ENCODE data around the gene MACROD2.

DNA sequence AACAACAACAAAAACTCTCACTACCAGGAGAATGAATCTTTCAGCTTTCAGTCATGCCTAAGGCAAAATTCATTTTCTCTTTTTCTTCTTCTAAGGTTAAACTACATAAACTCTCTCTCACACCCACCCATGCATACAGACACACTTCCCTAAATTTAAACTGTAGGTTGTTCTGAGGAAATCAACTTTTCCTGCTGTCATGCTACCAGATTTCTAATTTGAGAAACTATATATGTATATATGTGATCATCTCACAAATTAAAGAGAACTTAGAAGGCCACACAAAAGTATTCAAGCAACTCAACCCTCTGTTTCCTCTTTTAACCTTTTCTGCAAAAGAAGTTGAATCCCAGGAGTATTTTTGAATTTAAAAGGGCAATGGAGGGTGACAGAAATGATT, 2045.4 kb downstream of the MACROD2 start:
- TF ChIP-seq POLR2AphosphoS5 (IDR thresholded peaks at IDR 0.05; ENCODE audit: low read depth, low read length) = no peak
- no peak for TF ChIP-seq SIN3A (IDR thresholded peaks at IDR 0.05; ENCODE audit: borderline replicate concordance, insufficient read depth, low read length)
- TF ChIP-seq, protein P1, sequence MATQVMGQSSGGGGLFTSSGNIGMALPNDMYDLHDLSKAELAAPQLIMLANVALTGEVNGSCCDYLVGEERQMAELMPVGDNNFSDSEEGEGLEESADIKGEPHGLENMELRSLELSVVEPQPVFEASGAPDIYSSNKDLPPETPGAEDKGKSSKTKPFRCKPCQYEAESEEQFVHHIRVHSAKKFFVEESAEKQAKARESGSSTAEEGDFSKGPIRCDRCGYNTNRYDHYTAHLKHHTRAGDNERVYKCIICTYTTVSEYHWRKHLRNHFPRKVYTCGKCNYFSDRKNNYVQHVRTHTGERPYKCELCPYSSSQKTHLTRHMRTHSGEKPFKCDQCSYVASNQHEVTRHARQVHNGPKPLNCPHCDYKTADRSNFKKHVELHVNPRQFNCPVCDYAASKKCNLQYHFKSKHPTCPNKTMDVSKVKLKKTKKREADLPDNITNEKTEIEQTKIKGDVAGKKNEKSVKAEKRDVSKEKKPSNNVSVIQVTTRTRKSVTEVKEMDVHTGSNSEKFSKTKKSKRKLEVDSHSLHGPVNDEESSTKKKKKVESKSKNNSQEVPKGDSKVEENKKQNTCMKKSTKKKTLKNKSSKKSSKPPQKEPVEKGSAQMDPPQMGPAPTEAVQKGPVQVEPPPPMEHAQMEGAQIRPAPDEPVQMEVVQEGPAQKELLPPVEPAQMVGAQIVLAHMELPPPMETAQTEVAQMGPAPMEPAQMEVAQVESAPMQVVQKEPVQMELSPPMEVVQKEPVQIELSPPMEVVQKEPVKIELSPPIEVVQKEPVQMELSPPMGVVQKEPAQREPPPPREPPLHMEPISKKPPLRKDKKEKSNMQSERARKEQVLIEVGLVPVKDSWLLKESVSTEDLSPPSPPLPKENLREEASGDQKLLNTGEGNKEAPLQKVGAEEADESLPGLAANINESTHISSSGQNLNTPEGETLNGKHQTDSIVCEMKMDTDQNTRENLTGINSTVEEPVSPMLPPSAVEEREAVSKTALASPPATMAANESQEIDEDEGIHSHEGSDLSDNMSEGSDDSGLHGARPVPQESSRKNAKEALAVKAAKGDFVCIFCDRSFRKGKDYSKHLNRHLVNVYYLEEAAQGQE (IDR thresholded peaks at IDR 0.05; ENCODE audit: insufficient read depth in 1 of 2, low read depth in 2 of 2, low read length in 2 of 2) = no peak
